Gastrocnemius medialis (tissue), 4 donors: ENCODE data around the gene UNC45B. TPM values are rescaled to one million over a fixed set of nuclear protein-coding genes. Genes with fewer than 3 reads are reported as not detected.

Experiments used
- ATAC-seq, 2 donors: fragments of 150-250 bp; one replicate each; pipeline ENCODE4 v1.9.1; 2016
- DNase-seq, 2 donors: peaks; one replicate each; pipeline ENCODE4 v3.0.0-alpha.2; 2019
- H3K27ac ChIP-seq, 4 donors: fragments of 200-600 bp; sonication (generic); 1 replicate in 1 of 4; 2 replicates in 3 of 4; pipeline ENCODE4 v1.5.1; 2016 to 2018; ENCODE audit warnings: mild to moderate bottlenecking in 2 of 4, moderate library complexity in 1 of 4
- H3K27me3 ChIP-seq, 3 donors: fragments of 200-600 bp; sonication (generic) in 2 of 3; 1 replicate in 1 of 3; 2 replicates in 2 of 3; pipeline versions ENCODE4 v1.5.1 to v1.6.0; 2016 to 2019; ENCODE audit warnings: mild to moderate bottlenecking in 1 of 3, moderate library complexity in 1 of 3
- H3K36me3 ChIP-seq, 2 donors: fragments of 200-600 bp; sonication (generic) in 1 of 2; one replicate each; pipeline ENCODE4 v1.5.1; 2017 to 2018
- H3K4me1 ChIP-seq, 2 donors: fragments of 200-600 bp; sonication (generic) in 1 of 2; one replicate each; pipeline ENCODE4 v1.5.1; 2016 to 2017; ENCODE audit warnings: mild to moderate bottlenecking in 2 of 2
- H3K4me3 ChIP-seq, 4 donors: fragments of 200-600 bp; sonication (generic) in 3 of 4; 1 replicate in 1 of 4; 2 replicates in 3 of 4; pipeline ENCODE4 v1.5.1; 2016 to 2019; ENCODE audit warnings: mild to moderate bottlenecking in 2 of 4
- H3K9me3 ChIP-seq, 3 donors: fragments of 200-600 bp; sonication (generic) in 2 of 3; 1 replicate in 1 of 3; 2 replicates in 2 of 3; pipeline ENCODE4 v1.5.1; 2016 to 2019
- POLR2A ChIP-seq, 2 donors: fragments of 450-650 bp; IDR thresholded peaks; one replicate each; pipeline ENCODE4 v1.6.1; 2017; ENCODE audit warnings: antibody characterized with exemption in 2 of 2, mild to moderate bottlenecking in 2 of 2, moderate library complexity in 2 of 2
- in situ Hi-C, 4 donors: fragments of 200-750 bp; cut with MboI; loops; one replicate each; pipeline versions ENCODE4 v1.15.0 to v1.8.0; 2017; ENCODE audit warnings: low sequenced_read_pairs in 4 of 4
- intact Hi-C: fragments of 100-400 bp; cut with DNase I; formaldehyde crosslinking; loops from one replicate; pipeline ENCODE4 v1.15.1; 2023; ENCODE audit warnings: low total_unique reads
- total RNA-seq, 4 donors: library from RNA; depleted of rRNA; stranded (reverse); fragments of >200 nt; gene quantifications; one replicate each; pipeline versions ENCODE4 v1.1.0 to v1.2.3, GENCODE V29; 2016
- TF ChIP-seq, protein P1 (sequence below), 5 experiments: fragments of 450-650 bp in 3 of 5; fragments of 200-600 bp in 2 of 5; sonication (generic) in 2 of 5; IDR thresholded peaks in 4 of 5; conservative IDR thresholded peaks in 1 of 5; 1 replicate in 4 of 5; 2 replicates in 1 of 5; pipeline ENCODE4 v1.5.1; 2016 to 2019; ENCODE audit warnings: antibody characterized with exemption in 5 of 5, mild to moderate bottlenecking in 3 of 5, moderate library complexity in 3 of 5

UNC45B gene
- total RNA-seq, 4 donors from 2014 or later, result 73.7 to 150 (median 105) TPM

DNA sequence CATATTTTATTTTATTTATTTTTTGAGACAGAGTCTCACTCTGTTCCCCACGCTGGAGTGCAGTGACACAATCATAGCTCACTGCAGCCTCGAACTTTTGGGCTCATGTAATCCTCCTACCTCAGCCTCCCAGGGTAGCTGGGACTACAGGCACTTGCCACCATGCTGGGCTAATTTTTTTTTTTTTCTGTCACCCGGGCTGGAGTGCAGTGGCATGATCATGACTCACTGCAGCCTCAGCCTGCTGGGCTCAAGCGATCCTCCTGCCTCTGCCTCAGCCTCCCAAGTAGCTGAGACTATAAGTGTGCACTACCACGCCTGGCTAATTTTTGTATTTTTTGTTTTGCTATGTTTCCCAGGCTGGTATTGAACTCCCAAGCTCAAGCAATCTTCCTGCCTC is 17.1 kb downstream of the UNC45B start:
- no peak for TF ChIP-seq POLR2A (IDR thresholded peaks at IDR 0.05)
- TF ChIP-seq, protein P1, sequence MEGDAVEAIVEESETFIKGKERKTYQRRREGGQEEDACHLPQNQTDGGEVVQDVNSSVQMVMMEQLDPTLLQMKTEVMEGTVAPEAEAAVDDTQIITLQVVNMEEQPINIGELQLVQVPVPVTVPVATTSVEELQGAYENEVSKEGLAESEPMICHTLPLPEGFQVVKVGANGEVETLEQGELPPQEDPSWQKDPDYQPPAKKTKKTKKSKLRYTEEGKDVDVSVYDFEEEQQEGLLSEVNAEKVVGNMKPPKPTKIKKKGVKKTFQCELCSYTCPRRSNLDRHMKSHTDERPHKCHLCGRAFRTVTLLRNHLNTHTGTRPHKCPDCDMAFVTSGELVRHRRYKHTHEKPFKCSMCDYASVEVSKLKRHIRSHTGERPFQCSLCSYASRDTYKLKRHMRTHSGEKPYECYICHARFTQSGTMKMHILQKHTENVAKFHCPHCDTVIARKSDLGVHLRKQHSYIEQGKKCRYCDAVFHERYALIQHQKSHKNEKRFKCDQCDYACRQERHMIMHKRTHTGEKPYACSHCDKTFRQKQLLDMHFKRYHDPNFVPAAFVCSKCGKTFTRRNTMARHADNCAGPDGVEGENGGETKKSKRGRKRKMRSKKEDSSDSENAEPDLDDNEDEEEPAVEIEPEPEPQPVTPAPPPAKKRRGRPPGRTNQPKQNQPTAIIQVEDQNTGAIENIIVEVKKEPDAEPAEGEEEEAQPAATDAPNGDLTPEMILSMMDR (IDR thresholded peaks at IDR 0.05 in 4 of 5, conservative IDR thresholded peaks at IDR 0.05 in 1 of 5), result no peak
- Histone ChIP-seq H3K27me3 (no peaks in the 10 kb centered on the region), H3K4me1 (no peaks in the 10 kb centered on the region), H3K36me3 (peaks cover 0 to 76% of the 10 kb centered on the region in 2 donors), H3K27ac (no peak overlapping the region), H3K4me3 (no peak overlapping the region), H3K9me3 (no peaks in the 10 kb centered on the region)
- DNase-seq (no peak), ATAC-seq (no peak)
- intact Hi-C loops, result no loop called here
- in situ Hi-C loops, result loop anchor here in 2 of 4 donors (5.0 to 25.0 kb wide), 2 partner anchors 373 to 573 kb away; partner anchors contain the start of genes RASL10B (in 1 of the 2) and SLFN12L (in 1 of the 2)

DNA sequence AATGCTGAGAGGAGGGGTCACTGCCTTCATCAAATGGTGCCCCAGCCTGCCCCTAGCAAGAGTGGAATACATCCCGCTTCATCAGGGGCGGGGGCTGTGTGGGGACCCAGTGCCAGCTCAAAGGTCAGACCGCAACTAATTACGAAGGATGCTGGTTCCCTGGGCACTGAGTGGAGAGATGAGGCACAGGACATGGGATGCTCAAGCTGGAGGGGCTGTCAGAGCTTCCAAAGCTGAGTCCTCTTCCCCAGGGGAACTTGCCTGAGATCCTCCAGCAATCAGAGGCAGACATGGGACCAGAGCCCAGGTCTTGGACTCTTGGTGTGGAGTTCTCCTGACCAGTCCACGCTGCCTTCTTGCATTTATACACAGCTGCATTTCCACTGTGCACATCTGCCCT is 18.9 kb downstream of the UNC45B start:
- Histone ChIP-seq H3K36me3 (peaks cover 0 to 74% of the 10 kb centered on the region in 2 donors), H3K27ac (no peak overlapping the region), H3K27me3 (no peaks in the 10 kb centered on the region), H3K4me1 (no peaks in the 10 kb centered on the region), H3K9me3 (no peaks in the 10 kb centered on the region), H3K4me3 (no peak overlapping the region)
- no peak for TF ChIP-seq POLR2A (IDR thresholded peaks at IDR 0.05)
- TF ChIP-seq, protein P1 (IDR thresholded peaks at IDR 0.05 in 4 of 5, conservative IDR thresholded peaks at IDR 0.05 in 1 of 5), result no peak
- intact Hi-C loops, result no loop called here
- DNase-seq (no peak), ATAC-seq (no peak)
- in situ Hi-C loops, result loop anchor here in 2 of 4 donors (5.0 to 25.0 kb wide), 2 partner anchors 371 to 571 kb away; partner anchors contain the start of genes RASL10B (in 1 of the 2) and SLFN12L (in 1 of the 2)

DNA sequence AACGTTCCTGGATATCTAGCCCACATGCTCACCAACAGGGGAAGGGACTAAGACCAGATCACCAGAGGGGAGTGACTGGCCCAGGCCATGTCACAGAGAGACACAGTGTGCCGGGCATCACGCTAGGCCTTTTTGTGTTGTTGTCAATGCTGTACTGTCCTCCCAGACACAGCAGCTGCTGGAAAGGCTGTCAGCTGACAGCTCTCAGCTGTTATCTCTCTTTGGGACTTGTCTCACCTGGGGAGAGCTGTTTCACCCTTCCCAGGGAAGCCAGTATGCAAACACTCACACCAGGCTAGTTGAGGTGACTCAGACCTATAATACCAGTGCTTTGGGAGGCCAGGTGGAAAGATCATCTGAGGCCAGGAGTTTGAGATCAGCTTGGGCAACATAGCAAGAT is 19.4 kb downstream of the UNC45B start:
- ATAC-seq (no peak), DNase-seq (no peak)
- Histone ChIP-seq H3K27me3 (no peaks in the 10 kb centered on the region), H3K4me1 (no peaks in the 10 kb centered on the region), H3K27ac (no peak overlapping the region), H3K36me3 (peaks cover 0 to 71% of the 10 kb centered on the region in 2 donors), H3K4me3 (no peak overlapping the region), H3K9me3 (no peaks in the 10 kb centered on the region)
- no peak for TF ChIP-seq POLR2A (IDR thresholded peaks at IDR 0.05)
- TF ChIP-seq, protein P1 (IDR thresholded peaks at IDR 0.05 in 4 of 5, conservative IDR thresholded peaks at IDR 0.05 in 1 of 5), result no peak
- intact Hi-C loops, result no loop called here
- in situ Hi-C loops, result loop anchor here in 2 of 4 donors (5.0 to 25.0 kb wide), 2 partner anchors 370 to 570 kb away; partner anchors contain the start of genes RASL10B (in 1 of the 2) and SLFN12L (in 1 of the 2)

DNA sequence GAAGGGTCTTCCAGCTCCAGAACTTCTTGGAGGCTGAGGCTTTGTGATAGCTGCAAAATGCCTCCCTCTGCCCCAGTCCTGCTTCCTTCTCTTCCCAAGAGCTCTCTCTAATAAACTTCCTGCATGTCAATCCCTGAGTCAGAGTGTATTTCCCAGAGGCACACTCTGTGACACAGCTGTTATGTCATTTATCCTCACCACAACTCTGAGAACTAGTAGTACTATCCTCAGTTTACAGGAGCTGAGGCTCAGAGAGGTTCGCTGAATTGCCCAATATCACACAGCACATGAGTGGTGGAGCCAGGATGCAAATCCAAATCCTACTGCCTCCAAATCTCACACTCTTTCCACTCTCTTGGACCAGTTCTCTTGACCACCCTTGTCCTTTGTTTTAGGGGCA is 20.0 kb downstream of the UNC45B start:
- Histone ChIP-seq H3K36me3 (peaks cover 0 to 72% of the 10 kb centered on the region in 2 donors), H3K4me3 (no peak overlapping the region), H3K9me3 (no peaks in the 10 kb centered on the region), H3K27ac (no peak overlapping the region), H3K27me3 (no peaks in the 10 kb centered on the region), H3K4me1 (no peaks in the 10 kb centered on the region)
- peak in 1 of 2 donors; percentile 44 for ATAC-seq
- intact Hi-C loops, result no loop called here
- in situ Hi-C loops, result loop anchor here in 2 of 4 donors (5.0 to 25.0 kb wide), 2 partner anchors 370 to 570 kb away; partner anchors contain the start of genes RASL10B (in 1 of the 2) and SLFN12L (in 1 of the 2)
- no peak for DNase-seq
- no peak for TF ChIP-seq POLR2A (IDR thresholded peaks at IDR 0.05)
- TF ChIP-seq, protein P1 (IDR thresholded peaks at IDR 0.05 in 4 of 5, conservative IDR thresholded peaks at IDR 0.05 in 1 of 5), result no peak
